Psoas muscle (tissue), 8 donors: ENCODE data around the gene B3GALT4. TPM values are rescaled to one million over a fixed set of nuclear protein-coding genes. Genes with fewer than 3 reads are reported as not detected.
A peak's percentile ranks its signal among the peaks of the same experiment; 100 is the strongest.

Experiments
- ATAC-seq, 4 donors: fragments of 200-7000 bp; cut with Tn5 transposase; one replicate each; pipeline ENCODE4 v1.9.1; 2020; ENCODE audit warnings: moderate library complexity in 3 of 4, mild to moderate bottlenecking in 2 of 4
- DNase-seq, 2 donors: peaks; one replicate each; pipeline ENCODE4 v3.0.0-alpha.2; 2020
- H3K27ac ChIP-seq: fragments of 200-600 bp; one replicate; pipeline ENCODE4 v1.8.0; 2022
- H3K27me3 ChIP-seq, 3 donors: fragments of 200-600 bp in 1 of 3; one replicate each; pipeline versions ENCODE4 v1.6.1 to v1.8.0; 2013 to 2022; ENCODE audit warnings: low read length in 2 of 3, mild to moderate bottlenecking in 2 of 3, moderate library complexity in 1 of 3; ENCODE audit not compliant: insufficient read depth in 3 of 3
- H3K36me3 ChIP-seq, 2 donors: fragments of 200-600 bp in 1 of 2; one replicate each; pipeline versions ENCODE4 v1.6.1 to v1.8.0; 2013 to 2022; ENCODE audit warnings: low read depth in 1 of 2, mild to moderate bottlenecking in 1 of 2, moderate library complexity in 1 of 2; ENCODE audit not compliant: insufficient read depth in 1 of 2
- H3K4me1 ChIP-seq: fragments of 200-600 bp; one replicate; pipeline ENCODE4 v1.8.0; 2022
- H3K4me3 ChIP-seq: fragments of 200-600 bp; one replicate; pipeline ENCODE4 v1.8.0; 2022; ENCODE audit warnings: mild to moderate bottlenecking
- H3K9me3 ChIP-seq: fragments of 200-600 bp; one replicate; pipeline ENCODE4 v1.8.0; 2022
- WGBS, 3 donors: extraction: QIAGEN DNeasy Blood & Tissue Kit; methylation state at CpG; one replicate each; pipeline versions ENCODE4 v1.1.6 to v1.1.7; 2013; 5-methylcytosine and 5-hydroxymethylcytosine counted together
- intact Hi-C, 2 donors: fragments of 100-400 bp; cut with DNase I; formaldehyde crosslinking; loops; one replicate each; pipeline versions ENCODE4 v1.11.0 to v1.14.2; 2022
- polyA plus RNA-seq, 3 donors: library from polyadenylated mRNA; stranded (reverse); fragments of 200-250 nt; gene quantifications; one replicate each; pipeline ENCODE4 v1.2.3, GENCODE V29; 2013
- total RNA-seq, 4 donors: library from RNA; stranded (reverse); fragmentation: NEBNext Ultra II Directional in 2 of 4; extraction: Animal tissue kit (Norgen Biotek cat#: 25700) in 2 of 4; gene quantifications; one replicate each; pipeline versions ENCODE4 v1.2.1 to v1.2.4, GENCODE V29; 2021 to 2023
- TF ChIP-seq, protein P1 (sequence below): fragments of 200-600 bp; IDR thresholded peaks from one replicate; pipeline ENCODE4 v1.8.0; 2022; ENCODE audit warnings: antibody characterized with exemption
- donor health status: healthy with polysubstance abuse.
- donor health status: DM: no; HTN: no; CAD: no; lungs with moderate emphysema.
- donor health status: Bipolar disorder and iron deficiency.
- donor health status: healthy.
- donor health status: DM: yes; HTN: yes; CAD: no.
- donor health status: DM: no; HTN: no; CAD: no.
- donor health status: DM: no; HTN: no; CAD: no.
- donor health status: DM: yes; HTN: yes; CAD: no.

B3GALT4 gene
- total and polyA plus RNA-seq, 7 donors: 1.3 to 3.6 (median 1.8) TPM

DNA sequence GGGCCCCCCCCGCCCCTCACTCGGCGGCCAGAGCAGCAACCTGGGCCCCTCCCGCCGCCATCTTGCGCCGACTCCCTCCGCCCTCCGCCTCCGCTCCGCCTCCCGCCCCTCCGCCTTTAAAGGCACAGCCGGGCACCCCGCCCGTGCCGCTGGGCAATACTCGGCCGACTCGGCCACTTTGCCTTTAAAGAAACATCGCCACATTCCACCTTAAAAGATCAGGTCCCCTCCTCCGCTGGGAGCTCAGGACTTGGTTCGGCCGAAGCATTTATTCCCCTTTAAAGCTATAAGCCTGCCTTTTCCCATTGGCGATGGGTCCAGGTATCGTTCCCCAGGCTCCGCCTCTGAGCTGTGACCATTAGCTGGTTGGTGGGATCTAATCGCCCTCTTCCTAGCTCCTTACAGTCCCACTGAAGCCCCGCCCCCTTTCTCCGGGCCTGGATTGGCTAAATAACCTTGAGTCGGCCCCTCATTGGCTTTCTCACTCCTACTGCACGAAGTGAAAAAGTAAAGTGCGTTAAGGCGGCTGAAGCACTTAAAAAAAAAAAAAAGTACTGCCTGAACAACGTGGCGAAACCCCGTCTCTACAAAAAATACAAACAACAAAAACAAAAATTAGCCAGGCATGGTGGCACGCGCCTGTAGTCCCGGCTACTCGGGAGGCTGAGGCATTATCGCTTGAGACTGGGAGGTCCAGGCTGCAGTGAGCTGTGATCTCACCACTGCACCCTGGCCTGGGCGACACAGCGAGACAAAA, 40.9 kb downstream of the B3GALT4 start, which contains the start of gene ZBTB22:
Gene ZBTB22, minus strand, starts transcription at position 76 of the 757 bp plus-strand sequence. CDS start 828 bp downstream, outside the sequence.
- Histone ChIP-seq H3K27me3 (no peaks in the 10 kb centered on the region), H3K9me3 (no peaks in the 10 kb centered on the region), H3K36me3 (peaks cover 11 to 32% of the 10 kb centered on the region in 2 donors), H3K4me1 (peaks cover 52% of the 10 kb centered on the region), H3K4me3 (peak within 1 kb of the TSS; percentile 68), H3K27ac (peak within 1 kb of the TSS; percentile 77)
- TF ChIP-seq, protein P1, sequence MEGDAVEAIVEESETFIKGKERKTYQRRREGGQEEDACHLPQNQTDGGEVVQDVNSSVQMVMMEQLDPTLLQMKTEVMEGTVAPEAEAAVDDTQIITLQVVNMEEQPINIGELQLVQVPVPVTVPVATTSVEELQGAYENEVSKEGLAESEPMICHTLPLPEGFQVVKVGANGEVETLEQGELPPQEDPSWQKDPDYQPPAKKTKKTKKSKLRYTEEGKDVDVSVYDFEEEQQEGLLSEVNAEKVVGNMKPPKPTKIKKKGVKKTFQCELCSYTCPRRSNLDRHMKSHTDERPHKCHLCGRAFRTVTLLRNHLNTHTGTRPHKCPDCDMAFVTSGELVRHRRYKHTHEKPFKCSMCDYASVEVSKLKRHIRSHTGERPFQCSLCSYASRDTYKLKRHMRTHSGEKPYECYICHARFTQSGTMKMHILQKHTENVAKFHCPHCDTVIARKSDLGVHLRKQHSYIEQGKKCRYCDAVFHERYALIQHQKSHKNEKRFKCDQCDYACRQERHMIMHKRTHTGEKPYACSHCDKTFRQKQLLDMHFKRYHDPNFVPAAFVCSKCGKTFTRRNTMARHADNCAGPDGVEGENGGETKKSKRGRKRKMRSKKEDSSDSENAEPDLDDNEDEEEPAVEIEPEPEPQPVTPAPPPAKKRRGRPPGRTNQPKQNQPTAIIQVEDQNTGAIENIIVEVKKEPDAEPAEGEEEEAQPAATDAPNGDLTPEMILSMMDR: no peak
- ATAC-seq (peak; percentile 82 to 86 (median 86)), DNase-seq (peak; percentile 99)
- intact Hi-C loops: no loop called here
- WGBS, 3 donors: 1 to 2% (median 1%) methylated on average over 28 to 44 of the region's 44 CpGs

DNA sequence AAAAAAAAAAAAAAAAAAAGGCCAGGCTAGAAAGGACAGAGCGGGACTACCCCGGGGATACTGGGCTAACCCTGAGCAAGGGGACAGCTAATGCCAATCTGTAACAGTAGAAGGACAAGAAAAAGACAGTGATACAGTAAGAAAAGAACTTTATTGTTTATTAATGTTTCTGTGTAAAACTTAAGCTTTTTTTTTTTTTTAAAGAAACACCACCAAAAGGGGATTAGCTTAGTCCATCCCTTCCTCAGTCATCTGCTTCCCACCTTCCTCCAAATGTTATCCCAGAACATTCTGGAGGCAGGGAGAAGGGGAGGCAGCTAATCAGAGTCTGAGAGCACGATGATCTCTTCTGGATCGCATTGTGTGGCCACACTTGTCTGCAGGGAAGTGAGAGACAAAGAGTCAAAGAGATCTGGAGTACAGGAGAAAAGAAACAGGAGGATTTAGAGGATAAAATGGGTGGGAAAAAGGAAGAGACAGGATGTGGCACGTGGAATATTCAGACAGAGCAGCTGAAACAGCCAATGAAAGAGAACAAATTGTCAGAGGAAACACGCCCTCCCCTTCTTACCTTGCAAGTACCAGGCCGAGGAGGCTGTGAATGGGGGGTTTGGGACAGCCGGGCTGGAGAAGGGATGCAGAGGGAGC, 41.6 kb downstream of the B3GALT4 start:
- Histone ChIP-seq H3K4me3 (peak overlapping the region; percentile 68), H3K4me1 (peaks cover 52% of the 10 kb centered on the region), H3K27ac (peak overlapping the region; percentile 77), H3K36me3 (peaks cover 11 to 32% of the 10 kb centered on the region in 2 donors), H3K9me3 (no peaks in the 10 kb centered on the region), H3K27me3 (no peaks in the 10 kb centered on the region)
- TF ChIP-seq, protein P1: no peak
- intact Hi-C loops: no loop called here
- ATAC-seq (no peak), DNase-seq (no peak)
- WGBS, 3 donors: 64 to 66% (median 66%) methylated on average over 7 to 8 of the region's 8 CpGs

DNA sequence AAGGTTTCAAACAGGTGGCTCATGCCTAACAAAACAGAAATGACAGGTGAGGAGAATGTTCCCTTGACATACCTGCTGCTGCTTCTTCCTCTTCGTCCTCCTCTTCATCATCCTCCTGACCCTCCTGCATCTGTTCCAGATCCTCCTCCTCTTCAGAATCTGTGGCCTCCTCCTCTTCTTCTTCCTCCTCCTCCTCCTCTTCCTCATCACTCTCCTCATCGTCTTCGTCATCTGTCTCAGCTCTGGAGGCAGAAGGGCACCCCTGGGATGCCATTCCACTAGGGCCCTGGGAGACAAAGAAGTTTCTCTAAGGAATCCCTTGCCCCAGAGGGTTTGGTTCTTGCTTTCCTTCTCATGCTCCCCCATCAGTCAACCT, 43.0 kb downstream of the B3GALT4 start:
- H3K36me3 ChIP-seq: peaks cover 11 to 32% of the 10 kb centered on the region in 2 donors
- peaks cover 46% of the 10 kb centered on the region for H3K4me1 ChIP-seq
- ATAC-seq (no peak), DNase-seq (no peak)
- H3K4me3 ChIP-seq: peak overlapping the region; percentile 11
- intact Hi-C loops: no loop called here
- no peaks in the 10 kb centered on the region for H3K27me3 ChIP-seq
- H3K27ac ChIP-seq: peak overlapping the region; percentile 30
- WGBS, 3 donors: 89 to 95% (median 90%) methylated on average over 3 of the region's 3 CpGs
- H3K9me3 ChIP-seq: no peaks in the 10 kb centered on the region
- TF ChIP-seq, protein P1: no peak

DNA sequence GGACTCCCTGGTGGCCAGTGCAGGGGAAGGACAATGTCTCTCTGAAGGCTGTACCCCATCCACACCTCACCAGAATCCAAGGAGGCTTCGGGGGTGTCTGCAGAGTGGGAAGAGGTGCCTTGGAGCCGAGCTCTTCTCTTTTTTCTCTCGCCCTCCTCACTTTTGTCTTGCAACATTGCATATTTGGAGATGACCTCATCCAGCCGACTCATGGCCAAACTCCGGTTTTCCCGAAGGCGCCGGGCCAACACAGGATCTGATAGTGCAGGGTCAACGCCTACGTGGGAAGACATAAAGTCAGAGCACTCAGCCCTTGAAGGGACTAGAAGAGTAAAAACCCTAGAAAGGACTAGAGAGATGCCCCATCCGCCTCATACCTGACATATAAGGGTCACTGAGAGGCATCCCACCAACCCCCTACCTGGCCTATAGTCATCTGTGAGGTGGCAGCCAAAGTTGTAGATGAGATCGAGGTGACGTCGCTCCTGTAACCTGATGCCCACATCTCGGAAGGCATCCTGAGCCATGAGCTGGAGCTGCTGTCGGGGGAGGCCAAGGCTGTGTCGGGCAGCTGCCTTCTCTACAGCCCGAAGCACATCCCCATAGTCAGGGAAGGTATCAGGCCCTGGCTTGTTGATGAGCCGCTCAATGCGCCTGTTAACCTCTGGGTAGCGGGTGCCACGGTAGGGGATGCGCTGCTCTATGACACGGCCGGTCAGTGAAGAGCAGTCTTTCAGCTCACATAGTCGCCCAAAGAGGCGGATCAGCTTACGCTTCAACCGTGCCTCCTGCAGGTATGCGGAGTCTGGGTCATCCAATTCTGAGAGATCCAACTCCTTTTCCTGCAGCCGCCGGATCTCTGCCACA, 43.6 kb downstream of the B3GALT4 start:
- WGBS, 3 donors: 65 to 72% (median 67%) methylated on average over 32 of the region's 32 CpGs
- H3K27ac ChIP-seq: peak overlapping the region; percentile 30
- no peaks in the 10 kb centered on the region for H3K27me3 ChIP-seq
- H3K4me1 ChIP-seq: peaks cover 42% of the 10 kb centered on the region
- intact Hi-C loops: no loop called here
- H3K36me3 ChIP-seq: peaks cover 11 to 32% of the 10 kb centered on the region in 2 donors
- H3K9me3 ChIP-seq: no peaks in the 10 kb centered on the region
- TF ChIP-seq, protein P1: no peak
- DNase-seq (peak; percentile 81 to 82), ATAC-seq (no peak)
- H3K4me3 ChIP-seq: peak overlapping the region; percentile 80
